Measurements from ENCODE around the gene PRCD.

Gene PRCD, protein sequence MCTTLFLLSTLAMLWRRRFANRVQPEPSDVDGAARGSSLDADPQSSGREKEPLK

DNA sequence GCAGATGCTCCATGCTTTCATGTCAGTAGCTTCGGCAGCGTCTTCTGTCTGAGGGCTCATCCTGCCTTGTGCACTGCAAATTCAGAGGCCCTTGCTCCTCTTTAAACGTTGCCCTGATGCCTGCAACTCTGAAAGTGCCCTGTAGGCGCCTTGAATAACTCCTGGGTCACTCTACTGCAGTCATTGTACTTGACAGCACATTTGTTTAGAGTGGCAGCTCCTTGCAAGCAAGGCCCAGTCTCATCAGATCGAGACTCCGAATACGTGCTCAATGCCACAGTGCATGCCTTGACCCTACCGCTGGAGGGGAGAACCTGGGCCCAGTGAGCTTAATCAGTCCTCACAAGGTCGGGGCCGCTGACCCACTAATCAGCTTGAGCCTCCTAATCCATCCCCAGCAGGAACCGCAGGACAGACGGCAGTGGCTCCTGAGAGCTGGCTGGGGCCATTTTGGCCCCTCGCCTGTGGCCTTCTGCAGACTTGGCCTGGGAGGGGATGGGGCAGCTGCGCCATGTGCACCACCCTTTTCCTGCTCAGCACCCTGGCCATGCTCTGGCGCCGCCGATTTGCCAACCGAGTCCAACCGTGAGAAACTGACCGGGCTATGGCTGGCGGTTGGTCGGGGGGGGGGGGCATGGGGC lies at the start of gene PRCD:
Gene PRCD, plus strand, starts transcription at position 414 of the 641 bp plus-strand sequence. Its CDS starts 98 bp downstream, at position 512.
- DNase-seq: no peak

DNA sequence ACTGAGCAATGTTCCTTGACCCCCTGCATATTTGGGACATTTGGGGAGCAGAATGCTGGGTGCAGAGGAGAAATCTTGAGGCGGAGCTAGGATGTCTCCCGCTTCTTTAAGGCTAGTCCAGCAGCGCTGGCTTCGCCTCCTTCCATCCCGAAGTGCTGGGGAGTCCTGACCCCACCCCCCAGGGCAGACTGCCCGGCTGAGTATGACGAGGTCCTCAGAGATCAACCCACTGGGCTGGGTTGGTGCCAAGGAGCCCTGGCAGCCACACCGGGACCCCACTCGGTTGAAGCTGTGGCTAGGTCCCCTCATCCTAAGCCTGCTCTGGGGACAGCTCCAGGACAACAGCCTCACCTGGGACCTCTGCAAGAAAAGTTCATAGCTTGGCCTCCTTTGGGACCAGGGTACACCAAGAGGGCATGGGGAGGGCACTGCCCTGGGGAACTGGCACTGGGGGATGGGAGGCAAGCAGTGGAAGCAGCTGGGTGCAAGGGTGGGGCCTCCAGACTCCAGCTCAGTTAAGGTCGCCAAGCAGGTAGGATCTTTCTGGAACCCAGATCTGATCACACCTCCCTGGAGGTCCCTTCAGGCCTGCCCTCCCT lies 49.6 kb upstream of the PRCD start:
- DNase-seq: no peak

DNA sequence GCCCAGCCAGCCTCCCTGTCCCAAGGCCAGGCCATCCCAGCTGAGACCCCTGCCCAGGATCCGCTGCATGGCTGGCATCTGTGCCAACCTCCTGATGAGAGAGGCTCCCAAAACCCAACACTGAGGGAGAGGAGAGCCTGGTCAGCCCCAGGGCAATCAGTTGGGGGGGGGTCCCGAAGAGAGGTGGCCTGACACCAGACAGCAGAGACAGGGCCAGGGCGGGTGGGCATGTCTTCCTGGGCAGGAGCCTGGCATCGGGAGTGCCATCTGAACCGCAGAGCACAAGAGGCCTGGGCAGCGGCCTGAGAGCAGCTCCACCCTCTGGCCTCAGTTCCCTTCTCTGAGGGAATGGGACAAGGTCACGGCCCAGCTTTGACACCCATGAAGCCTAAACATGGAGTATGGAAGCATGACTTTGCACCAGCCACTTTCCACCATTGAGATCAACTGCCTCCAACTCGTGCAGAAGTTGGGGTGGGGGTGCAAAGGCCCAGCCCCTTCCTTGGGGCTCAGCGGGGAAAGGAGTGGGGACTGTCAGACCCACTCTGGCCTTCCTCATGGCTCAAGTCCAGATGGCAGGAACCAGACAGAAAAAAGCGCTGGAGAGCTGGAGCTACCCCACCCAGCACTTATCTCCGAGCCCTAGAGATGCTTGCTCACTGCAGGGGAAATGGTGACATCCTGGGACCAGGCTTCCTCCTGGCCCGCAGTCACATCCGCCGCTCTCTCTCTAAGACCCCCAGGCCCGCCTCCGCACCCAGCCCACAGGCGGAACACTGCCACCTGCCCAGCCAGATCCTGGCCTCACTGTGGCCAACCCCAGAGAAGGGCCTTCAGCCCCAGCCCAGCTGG lies 48.3 kb upstream of the PRCD start:
- no peak for DNase-seq

DNA sequence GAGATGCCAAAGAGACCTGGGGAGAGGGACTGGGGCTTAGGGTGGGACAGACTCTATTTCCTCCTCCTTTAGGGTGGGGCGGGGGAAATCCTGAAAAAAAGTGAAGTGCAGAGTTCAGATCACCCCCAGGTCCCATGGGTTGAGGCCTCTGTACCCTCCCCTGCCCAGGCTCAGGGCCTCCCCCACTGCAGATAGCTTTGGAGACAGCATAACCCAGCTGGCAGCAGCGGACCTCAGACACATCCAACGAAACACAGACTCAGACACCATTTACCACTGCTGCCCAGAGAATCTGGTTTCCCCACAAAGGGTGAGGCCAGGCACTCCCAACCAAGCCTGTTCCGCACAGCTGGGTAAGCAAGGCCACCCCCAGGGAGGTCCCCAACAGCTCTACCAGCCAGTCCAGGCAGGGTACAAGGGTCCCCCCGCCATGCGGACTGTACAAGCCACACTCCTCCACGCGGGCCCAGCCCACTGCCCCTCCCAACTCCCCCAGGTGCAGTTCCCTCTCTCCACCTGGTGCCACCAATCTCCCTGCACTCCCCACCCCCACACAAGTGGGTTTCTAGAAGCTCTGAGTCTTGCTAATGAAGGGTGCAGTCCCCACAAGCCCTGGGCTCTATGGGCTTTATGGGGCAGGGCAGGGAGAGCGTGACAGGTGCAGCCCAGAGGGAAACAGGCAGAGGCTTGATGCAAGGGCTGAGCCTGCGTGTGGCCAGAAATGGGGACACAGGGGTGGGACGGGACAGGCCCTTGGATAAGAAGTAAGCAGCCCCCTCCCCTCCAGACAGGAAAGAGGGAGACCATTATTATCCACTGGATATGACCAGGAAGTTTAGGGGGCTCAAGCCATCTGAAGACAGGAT lies 47.5 kb upstream of the PRCD start:
- no peak for DNase-seq

DNA sequence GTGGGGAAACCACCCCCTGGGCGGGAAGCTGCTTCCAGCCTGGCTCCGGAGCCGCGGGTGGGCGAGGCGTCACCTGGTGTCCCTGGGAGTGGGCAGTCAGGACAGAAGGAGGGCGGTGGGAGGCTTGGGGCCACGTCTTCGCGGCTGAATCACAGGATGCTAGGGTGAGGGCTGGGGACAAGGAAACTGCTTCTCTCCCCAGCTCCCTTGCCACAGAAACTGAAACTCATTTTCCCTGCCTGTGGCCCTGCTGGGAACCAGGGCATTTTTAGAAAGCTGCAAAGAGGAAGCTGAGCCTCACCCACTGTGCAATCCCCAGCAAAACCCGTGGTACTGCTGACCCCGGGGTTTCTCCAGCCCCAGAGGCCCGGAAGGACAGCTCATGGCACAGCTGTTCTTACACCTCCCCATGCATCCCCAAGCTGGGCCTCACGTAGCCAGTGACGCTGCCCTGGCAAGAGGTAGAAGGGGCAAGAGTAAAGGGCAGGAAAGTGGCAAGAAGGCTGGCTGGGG lies 46.8 kb upstream of the PRCD start:
- peak; percentile 79 for DNase-seq

DNA sequence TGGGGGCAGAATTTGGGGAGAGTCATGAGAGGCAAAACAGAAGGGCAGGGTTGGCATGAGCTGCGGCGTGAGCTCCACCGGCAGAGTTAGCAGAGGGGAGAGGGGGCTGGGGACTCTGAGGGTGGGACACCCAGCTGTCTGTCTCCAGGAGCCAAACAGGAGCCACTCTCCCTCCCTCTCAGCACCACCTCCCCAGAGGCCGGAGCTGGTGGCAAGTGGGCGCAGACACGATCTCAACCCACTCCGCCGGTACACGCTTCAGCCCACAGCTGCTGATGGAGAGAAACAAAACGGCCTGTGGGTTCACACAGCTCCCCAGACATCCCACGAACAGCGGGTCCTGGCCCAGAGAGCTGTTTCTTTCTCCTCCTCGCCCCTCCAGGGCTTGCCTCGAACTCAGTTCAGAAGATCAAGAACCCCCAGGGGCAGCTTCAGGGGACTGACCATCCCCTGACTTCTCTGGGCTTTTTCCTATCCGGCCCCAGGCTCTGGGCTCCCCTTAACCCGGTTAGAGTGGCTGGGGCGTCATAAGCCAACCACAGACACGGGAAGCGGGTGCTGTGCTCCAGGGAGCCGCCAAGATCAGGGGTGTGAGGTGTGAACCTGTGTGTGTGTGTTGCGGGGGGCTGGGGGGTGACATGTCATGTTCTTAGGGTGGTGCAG lies 46.2 kb upstream of the PRCD start:
- DNase-seq: no peak

DNA sequence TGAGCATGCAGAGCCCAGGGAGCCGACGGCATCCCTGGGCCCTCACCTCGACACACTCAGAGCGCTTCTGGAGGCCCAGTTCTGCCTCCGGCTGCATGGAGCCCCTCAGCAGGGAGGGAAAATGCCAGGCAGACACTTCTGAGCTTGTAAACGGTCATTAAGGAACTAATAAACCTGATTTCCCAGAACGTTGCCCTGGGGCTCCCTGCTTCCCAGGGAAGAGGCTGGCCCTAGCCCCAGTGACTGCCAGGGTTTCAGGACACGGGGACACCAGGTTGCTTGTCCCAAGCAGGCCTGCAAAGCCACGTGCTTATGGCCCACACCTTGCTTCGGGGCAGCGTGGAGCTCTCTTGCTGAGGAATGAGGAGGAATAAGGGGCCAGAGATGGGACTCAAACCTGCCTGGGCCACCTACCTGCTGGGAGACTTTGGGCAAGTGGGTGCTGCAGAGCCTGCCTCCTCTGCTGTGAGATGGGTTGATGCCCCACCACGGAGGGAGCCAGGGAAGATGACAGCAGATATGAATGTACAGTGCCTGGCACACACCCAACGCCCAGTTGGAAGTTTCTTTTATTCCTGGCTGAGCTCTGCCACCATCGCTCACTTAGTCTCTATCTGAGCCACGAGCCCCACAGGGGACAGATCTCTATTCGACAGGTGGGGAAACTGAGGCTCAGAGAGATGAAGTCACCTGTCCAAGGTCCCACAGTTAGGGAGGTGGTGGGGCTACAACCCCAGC lies 44.0 kb upstream of the PRCD start:
- DNase-seq: no peak

DNA sequence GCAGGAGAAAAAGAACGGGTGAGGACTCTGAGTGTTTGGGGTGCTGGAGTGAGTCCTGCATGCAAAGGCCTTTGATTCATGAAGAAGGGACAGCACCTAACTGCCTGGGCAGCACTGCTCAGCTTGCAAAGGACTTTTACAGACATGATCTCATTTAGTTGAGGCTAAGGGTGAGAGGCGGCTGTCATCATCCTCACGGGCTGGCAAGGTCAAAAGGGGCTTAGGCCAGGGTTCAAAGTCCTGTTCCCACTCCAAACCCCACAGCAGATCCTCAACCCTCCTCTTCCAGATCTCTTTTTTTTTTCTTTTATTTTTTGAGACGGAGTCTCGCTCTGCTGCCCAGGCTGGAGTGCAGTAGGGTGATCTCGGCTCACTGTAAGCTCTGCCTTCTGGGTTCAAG lies 43.4 kb upstream of the PRCD start:
- no peak for DNase-seq

DNA sequence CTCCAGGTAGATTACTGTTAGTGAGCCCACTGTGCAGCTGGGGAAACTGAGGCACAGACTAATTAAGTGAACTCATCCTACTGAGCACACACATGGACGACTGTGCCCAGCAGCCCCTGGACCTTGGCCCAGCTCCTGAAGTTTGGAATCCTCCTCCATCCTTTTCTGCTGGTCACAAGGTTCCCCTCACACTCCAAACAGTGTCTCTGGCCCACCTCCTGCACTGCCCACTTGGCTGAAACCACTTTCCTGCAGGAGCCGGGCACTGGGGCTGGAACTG lies 42.2 kb upstream of the PRCD start:
- no peak for DNase-seq

DNA sequence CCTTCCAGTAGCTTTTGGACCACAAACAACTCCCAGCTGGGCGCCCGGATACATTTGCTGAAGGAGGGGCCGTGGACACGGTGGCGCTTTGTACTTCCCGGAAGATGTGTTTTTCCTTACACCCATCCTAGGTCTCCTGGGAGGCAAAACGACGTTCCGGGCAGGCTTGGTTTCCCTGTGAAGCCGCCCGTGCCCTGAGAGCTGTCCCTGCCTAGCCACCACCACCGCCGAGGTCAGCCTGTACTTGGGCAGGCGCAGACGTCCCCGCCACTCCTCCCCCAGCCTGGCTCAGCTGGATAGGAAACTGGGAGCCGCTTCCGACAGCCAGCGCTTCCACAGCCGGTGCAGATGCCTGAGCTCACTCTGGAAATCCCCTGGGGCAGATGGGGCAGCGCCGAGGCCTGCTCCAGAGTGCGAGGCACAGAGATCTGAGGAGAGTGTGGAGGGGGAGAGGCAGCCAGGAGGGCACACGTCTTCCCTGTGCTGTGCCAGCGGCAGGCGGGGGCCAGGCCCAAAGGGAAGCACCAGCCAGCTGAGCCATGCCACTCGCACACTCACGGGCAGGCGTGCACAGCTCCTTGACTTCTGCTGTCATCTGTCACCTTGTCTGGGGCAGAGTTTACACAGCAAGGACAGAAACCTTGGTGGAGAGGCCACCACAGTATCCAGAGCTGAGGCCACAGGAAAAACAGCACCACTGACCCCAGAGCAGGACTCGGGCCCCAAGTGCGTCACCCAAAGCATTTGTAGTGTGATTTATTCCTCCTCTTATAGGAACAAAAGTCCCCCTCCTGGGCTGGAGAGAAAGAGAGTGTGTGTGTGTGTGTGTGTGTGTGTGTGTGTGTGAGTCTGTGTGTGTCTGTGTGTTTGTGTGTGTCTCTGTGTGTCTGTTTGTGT lies 41.6 kb upstream of the PRCD start:
- no peak for DNase-seq

DNA sequence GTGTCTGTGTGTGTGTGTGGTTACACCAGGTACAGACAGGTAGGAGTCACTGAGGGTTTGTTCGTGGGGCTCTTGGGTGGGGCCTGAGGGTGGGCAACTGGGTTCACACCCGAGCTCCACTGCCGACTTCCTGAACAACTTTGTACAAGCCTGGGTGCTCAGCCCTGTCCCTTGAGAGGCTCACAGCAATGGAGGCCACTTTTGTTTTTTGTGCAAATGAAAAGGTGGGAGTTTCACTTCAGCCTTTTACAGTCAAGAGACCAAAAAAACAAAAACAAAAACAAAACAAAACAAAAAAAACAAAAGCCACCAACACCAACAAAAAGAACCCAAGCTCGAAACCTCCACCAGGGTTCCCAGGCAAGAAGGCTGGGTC lies 41.0 kb upstream of the PRCD start:
- no peak for DNase-seq

DNA sequence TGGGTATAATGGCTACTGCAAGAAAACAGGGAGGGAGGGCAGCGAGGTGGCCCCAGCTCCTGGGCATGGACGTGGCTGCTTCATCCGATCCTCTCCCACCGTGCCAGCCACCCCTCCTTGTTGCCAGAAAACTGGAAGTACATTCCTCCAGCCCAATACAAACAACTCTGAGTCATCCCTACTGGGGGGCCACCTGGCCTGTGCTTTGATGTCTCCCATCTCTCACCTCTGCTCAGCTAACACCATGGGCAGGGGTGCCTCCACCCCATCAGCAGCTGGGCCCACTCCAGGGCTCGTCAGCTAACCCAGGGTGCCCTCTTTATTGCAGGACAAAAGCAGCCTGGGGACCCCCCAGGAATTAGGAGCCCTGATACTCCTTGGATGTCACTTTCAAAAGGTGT lies 40.6 kb upstream of the PRCD start:
- DNase-seq: no peak

DNA sequence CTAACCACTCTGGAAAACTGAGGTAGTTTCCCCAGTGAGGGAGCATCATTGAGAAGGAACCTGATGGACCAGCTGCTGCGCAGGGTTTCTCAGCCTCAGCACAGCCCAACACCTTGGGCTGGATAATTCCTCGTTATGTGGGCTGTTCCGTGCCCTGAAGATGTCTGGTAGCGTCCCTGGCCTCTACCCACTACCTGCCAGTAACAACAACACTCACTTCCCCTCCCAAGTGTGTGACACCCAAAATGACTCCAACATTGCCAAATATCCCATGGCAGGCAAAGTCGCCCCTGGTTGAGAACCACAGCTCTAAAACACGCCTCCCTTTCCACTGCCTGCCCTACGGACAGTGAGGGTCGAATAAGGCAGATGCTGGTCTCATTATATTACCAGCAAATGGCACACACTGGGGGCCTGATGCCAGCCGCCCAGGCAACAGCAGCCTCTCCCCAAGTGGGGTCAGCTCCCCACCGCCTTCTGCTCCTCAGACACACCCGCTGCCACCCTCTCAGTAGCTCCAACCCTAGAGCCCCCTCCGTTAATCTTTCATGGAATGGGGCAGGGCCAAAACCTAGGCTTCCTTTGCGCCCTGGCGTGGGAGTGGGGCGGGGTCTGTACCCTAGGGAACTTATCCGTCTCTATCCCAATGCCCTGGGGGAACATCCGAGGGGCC lies 39.6 kb upstream of the PRCD start:
- DNase-seq: no peak

DNA sequence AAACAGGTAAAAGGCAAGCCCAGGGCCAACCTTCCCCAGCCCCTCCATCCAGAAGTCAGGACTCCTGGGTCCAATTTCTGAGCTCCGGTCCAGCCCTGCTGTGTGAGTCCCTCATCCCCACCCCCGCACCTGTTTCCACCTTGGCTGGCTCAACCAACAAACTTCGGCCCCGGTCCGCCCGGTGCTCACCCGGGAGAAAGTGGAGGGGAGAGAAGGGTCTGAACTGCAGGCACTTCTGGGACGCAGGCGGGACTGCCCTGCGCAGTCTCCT lies 39.2 kb upstream of the PRCD start:
- DNase-seq: no peak

DNA sequence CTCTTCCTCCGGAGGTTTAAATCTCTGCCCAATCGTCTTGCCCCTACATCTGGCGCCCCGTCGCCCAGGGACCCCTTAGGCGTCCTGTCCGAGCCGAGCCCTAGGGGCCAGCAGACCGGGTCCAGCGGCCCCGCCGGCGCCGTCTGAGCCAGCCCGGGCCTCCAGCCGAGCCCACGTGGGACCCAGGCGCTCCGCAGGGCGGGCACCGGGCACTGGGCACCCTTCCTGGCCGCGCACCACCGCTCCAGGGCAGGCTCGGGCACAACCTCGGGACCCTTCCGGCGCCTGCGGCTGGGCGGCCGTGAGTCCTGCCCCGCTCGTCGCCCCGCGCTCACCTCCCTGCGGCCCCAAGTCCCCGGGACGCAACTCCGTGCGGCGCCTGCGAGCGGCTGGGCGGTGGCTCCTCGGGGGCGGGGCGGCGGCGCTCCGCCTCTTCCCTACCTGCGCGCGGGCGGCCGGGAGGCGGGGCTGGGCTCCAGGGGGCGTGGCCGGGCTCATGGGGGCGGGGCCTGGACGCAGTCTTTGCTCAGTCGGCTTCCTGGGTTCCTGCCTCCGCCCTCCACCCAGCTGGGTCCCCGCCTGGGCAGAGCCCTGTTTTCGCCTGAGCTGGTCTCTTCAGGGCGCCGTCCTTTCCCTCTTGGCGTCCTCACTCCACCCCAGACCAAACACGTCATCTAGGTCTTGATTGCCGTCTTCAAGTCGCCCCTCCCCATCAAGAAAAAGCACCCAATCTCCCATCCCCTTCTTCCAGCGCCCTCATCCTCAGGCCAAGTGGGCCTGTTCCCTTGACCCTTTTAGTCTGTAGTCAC lies 38.6 kb upstream of the PRCD start, which contains the start of gene RHBDF2:
Gene RHBDF2, minus strand, starts transcription at position 406 of the 809 bp plus-strand sequence. CDS start 19,899 bp downstream, outside the sequence.
- DNase-seq: peak; percentile 53

DNA sequence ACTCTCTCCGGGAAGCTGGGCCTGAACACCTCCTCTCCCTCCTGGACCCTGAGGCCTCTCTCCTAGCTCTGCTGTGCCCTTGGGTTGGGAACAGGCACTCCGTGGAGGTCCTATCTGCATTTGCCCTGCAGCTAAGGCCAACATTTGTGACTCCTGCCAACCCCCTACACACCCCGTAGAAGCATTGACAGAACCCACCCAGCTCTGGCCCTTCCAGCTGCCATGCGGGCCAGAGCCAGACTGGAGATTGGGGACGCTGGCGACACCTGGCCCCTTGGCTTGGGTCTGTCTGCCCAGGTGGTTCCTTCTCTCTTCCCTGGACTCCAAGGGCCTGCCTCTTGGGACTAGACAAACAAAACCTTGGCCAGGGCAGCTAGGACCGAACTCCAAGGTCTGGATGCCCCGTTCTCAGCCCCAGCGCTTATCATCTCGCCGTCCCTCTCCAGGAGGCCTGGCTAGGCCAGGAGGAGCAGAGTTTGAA lies 38.0 kb upstream of the PRCD start:
- DNase-seq: no peak

DNA sequence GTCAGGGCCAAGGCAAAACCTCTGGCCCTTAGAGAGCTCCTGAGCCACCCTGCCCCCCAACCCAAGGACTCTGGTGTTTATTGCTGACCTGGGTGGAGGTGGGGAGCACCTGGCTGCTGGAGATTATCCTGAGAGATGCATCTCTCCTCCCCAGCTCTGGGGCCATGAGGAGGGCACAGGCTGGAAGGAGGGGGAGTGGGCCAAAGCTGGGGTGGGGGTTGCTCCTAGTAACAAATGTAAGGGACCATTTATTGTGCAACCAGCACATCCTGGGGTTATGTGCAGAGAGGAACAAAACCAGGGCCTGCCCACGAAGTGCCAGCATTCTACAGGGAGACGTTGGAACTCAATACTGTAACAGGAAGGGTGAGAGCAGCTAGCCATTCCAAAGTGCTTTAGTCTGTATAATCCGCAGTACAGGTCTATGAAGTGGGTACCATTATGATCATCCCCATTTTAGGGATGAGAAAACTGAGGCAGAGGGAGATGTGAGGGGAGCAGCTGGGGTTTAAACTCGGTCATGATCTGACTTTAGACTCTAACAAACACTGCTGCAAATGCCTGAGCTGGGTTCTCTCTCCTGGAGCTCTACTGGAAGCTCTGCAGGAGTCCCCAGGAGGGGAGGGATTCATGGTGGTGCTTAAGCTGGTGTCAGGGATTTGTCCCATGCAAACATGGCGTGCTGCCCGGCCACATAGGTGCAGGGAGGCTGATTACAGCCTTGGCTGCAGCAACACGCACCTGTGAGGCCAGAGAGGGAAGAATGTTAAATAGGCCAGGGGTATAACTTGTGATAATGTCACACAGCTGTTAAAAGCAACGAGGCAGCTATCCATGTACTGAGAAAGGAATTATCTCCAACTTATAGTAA lies 37.3 kb upstream of the PRCD start:
- DNase-seq: no peak

DNA sequence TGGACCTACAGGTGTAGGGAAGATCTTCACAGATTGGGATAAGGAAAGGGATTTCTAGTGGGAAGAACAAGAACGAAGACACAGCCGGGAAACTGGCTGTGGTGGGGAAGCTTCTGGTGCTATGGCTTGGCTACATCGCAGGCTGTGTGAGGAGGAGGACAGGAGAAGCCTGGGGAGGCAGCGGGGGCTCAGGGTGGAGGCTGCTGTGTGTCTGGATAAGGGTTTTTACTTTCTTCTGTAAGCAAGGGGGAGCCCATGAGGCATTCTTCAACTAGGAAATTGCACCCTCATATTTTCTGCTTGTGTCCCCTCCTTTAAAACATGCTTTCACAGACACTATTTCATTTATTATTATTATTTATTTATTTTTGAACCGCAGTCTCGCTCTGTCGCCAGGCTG lies 35.7 kb upstream of the PRCD start:
- DNase-seq: no peak

Measured in GDM1 (cell line).